Inflammatory macrophage treated with lipopolysaccharide for 1 hour (primary cell): ENCODE results near the gene SMCO1.
"Not testable (repeated sequence)": the region's sequence is repeated elsewhere in the genome, so short reads cannot be mapped to it uniquely, and the experiment has no call there.

Experiments used
- DNase-seq, 2 donors: peaks; one replicate each; pipeline ENCODE4 v3.0.0-alpha.2; 2020 to 2022

SMCO1 gene

GRCh38 chr3:196519718-196520082 is 4.6 kb upstream of the SMCO1 start:
- DNase-seq, result no peak

GRCh38 chr3:196518966-196519717 is 4.0 kb upstream of the SMCO1 start:
- peak; percentile 89 to 94 for DNase-seq

GRCh38 chr3:196517919-196518318 is 2.8 kb upstream of the SMCO1 start:
- DNase-seq, result no peak

- no peak for DNase-seq
Measured at GRCh38 chr3:196517162-196517800, 2.1 kb upstream of the SMCO1 start.

GRCh38 chr3:196514350-196514716 is 813 bp downstream of the SMCO1 start:
- no peak for DNase-seq

- DNase-seq, result no peak
Measured at GRCh38 chr3:196513697-196514349, 1.3 kb downstream of the SMCO1 start.

GRCh38 chr3:196511646-196512425 is 3.3 kb downstream of the SMCO1 start:
- not testable (repeated sequence) for DNase-seq

GRCh38 chr3:196511108-196511507 is 4.0 kb downstream of the SMCO1 start:
- not testable (repeated sequence) for DNase-seq

- no peak for DNase-seq
Measured at GRCh38 chr3:196506687-196507086, 8.5 kb downstream of the SMCO1 start.

- no peak for DNase-seq
Measured at GRCh38 chr3:196504556-196504955, 10.6 kb downstream of the SMCO1 start.

- not testable (repeated sequence) for DNase-seq
Measured at GRCh38 chr3:196504077-196504398, 11.1 kb downstream of the SMCO1 start.

- peak; percentile 96 for DNase-seq
Measured at GRCh38 chr3:196503196-196504076, 11.7 kb downstream of the SMCO1 start, which contains the start of gene RNF168. RNF168 (minus strand) TSS chr3:196503768; CDS start chr3:196503173, 595 bp downstream.

GRCh38 chr3:196502775-196503195 is 12.4 kb downstream of the SMCO1 start:
- DNase-seq, result peak; percentile 64 to 65

GRCh38 chr3:196501316-196502044 is 13.7 kb downstream of the SMCO1 start:
- peak; percentile 12 to 32 for DNase-seq

- DNase-seq, result no peak
Measured at GRCh38 chr3:196499807-196500524, 15.2 kb downstream of the SMCO1 start.

GRCh38 chr3:196499061-196499460 is 16.1 kb downstream of the SMCO1 start:
- no peak for DNase-seq

- DNase-seq, result no peak
Measured at GRCh38 chr3:196498297-196498696, 16.8 kb downstream of the SMCO1 start.

GRCh38 chr3:196496183-196496582 is 19.0 kb downstream of the SMCO1 start:
- no peak for DNase-seq

- DNase-seq, result no peak
Measured at GRCh38 chr3:196493292-196493691, 21.9 kb downstream of the SMCO1 start.

- DNase-seq, result no peak
Measured at GRCh38 chr3:196492080-196492479, 23.1 kb downstream of the SMCO1 start.

- DNase-seq, result no peak
Measured at GRCh38 chr3:196489747-196490146, 25.4 kb downstream of the SMCO1 start.
